ENCODE data around the gene NAV1. TPM values are rescaled to one million over a fixed set of nuclear protein-coding genes. Genes with fewer than 3 reads are reported as not detected.

The NAV1 gene
- total and polyA plus RNA-seq, 9 of the 15 experiments (the other 6 are each of a cell fraction or from before 2014, with no cell fraction given), result 0.91 to 16.8 (median 3.2) TPM

DNA sequence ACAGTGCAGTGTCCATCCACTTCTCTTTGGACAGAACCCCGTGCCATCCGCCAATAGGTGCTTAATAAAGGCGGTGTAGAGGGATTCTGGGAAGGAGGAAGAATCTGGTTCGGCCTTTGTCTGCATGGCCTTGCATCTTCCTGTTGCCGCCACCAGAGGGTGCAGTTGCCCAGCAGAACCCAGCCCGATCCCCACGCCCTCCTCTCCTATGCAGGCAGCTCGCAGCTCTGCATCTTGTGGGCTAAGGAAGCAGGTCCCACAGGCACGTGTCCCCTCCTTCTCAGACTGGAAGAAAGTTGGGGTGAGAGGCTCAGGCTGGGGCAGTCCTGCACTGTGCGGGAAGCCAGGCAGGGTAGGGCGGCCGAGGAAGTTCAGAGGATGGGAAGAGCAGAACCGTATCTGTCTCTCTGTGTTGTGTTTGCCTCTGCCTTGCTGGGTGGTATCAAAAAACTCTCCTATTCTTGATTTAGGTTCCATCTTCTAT, 20.8 kb downstream of the NAV1 start (continued):
- TF ChIP-seq BCOR (IDR thresholded peaks at IDR 0.05) (0 out of 2 replicates have a peak, but pooled peaks have one; percentile 34), HNRNPL (IDR thresholded peaks at IDR 0.05; ENCODE audit: low read depth, low read length) (no peak), HIVEP1 (CRISPR knock-in tag; IDR thresholded peaks at IDR 0.05) (no peak), NR3C1 (CRISPR knock-in tag; IDR thresholded peaks at IDR 0.05) (no peak), PML (IDR thresholded peaks at IDR 0.05; ENCODE audit: low read length) (no peak), ZNF717 (CRISPR knock-in tag; IDR thresholded peaks at IDR 0.05) (no peak), KAT2B (IDR thresholded peaks at IDR 0.05; ENCODE audit: low read depth, low read length) (no peak), ZNF232 (CRISPR knock-in tag; IDR thresholded peaks at IDR 0.05) (0 out of 2 replicates have a peak, but pooled peaks have one; percentile 21), CCAR2 (IDR thresholded peaks at IDR 0.05; ENCODE audit: low read depth, low read length) (no peak), RAD21 (CRISPR knock-in tag; conservative IDR thresholded peaks at IDR 0.05 in 1 of 2, IDR thresholded peaks at IDR 0.05 in 1 of 2) (peak; percentile 100), SMARCE1 (IDR thresholded peaks at IDR 0.05) (no peak), SMAD4 (CRISPR knock-in tag; conservative IDR thresholded peaks at IDR 0.05) (peak; percentile 77), PHB2 (IDR thresholded peaks at IDR 0.05; ENCODE audit: low read depth) (no peak), NR2C1 (IDR thresholded peaks at IDR 0.05) (no peak), NR2C1 (tag; IDR thresholded peaks at IDR 0.05) (no peak)
- TF ChIP-seq, protein P1, sequence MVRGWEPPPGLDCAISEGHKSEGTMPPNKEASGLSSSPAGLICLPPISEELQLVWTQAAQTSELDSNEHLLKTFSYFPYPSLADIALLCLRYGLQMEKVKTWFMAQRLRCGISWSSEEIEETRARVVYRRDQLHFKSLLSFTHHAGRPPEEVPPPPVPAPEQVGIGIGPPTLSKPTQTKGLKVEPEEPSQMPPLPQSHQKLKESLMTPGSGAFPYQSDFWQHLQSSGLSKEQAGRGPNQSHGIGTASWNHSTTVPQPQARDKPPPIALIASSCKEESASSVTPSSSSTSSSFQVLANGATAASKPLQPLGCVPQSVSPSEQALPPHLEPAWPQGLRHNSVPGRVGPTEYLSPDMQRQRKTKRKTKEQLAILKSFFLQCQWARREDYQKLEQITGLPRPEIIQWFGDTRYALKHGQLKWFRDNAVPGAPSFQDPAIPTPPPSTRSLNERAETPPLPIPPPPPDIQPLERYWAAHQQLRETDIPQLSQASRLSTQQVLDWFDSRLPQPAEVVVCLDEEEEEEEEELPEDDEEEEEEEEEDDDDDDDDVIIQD (CRISPR knock-in tag; IDR thresholded peaks at IDR 0.05), result no peak
- TF ChIP-seq, protein P2, sequence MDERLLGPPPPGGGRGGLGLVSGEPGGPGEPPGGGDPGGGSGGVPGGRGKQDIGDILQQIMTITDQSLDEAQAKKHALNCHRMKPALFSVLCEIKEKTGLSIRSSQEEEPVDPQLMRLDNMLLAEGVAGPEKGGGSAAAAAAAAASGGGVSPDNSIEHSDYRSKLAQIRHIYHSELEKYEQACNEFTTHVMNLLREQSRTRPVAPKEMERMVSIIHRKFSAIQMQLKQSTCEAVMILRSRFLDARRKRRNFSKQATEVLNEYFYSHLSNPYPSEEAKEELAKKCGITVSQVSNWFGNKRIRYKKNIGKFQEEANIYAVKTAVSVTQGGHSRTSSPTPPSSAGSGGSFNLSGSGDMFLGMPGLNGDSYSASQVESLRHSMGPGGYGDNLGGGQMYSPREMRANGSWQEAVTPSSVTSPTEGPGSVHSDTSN (CRISPR knock-in tag; IDR thresholded peaks at IDR 0.05; ENCODE audit: low read depth), result no peak
- TF ChIP-seq, protein P2 (tag; conservative IDR thresholded peaks at IDR 0.05; ENCODE audit: low read depth), result no peak
- TF ChIP-seq, protein P3, sequence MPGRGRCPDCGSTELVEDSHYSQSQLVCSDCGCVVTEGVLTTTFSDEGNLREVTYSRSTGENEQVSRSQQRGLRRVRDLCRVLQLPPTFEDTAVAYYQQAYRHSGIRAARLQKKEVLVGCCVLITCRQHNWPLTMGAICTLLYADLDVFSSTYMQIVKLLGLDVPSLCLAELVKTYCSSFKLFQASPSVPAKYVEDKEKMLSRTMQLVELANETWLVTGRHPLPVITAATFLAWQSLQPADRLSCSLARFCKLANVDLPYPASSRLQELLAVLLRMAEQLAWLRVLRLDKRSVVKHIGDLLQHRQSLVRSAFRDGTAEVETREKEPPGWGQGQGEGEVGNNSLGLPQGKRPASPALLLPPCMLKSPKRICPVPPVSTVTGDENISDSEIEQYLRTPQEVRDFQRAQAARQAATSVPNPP (IDR thresholded peaks at IDR 0.05; ENCODE audit: borderline replicate concordance, insufficient read depth, insufficient read length), result no peak
- TF ChIP-seq, protein P4, sequence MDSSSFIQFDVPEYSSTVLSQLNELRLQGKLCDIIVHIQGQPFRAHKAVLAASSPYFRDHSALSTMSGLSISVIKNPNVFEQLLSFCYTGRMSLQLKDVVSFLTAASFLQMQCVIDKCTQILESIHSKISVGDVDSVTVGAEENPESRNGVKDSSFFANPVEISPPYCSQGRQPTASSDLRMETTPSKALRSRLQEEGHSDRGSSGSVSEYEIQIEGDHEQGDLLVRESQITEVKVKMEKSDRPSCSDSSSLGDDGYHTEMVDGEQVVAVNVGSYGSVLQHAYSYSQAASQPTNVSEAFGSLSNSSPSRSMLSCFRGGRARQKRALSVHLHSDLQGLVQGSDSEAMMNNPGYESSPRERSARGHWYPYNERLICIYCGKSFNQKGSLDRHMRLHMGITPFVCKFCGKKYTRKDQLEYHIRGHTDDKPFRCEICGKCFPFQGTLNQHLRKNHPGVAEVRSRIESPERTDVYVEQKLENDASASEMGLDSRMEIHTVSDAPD (CRISPR knock-in tag; IDR thresholded peaks at IDR 0.05), result no peak

Measured in K562 (cell line).